ENCODE results near the gene VWA3A. TPM values are rescaled to one million over a fixed set of nuclear protein-coding genes. Genes with fewer than 3 reads are reported as not detected.

VWA3A gene
- total RNA-seq, 1 experiment from 2014 or later, result 0.64 TPM

DNA sequence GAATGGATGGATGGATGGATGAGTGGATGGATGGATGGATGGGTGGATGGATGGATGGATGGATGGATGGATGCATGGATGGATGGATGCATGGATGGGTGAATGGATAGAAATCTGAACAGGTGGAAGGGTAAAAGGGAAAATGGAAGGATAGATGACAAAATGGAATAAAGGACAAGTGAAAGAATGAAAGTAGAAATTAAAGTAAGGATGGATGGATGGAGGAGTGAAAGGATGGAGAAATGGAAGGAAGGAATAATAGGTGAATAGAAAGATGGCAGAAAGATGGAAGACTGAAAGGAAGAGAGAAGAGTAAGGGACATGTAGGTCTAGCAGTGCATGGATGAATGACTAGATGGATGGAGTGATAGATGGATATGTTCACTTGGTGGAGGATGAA, 29.9 kb downstream of the VWA3A start:
- no peak for TF ChIP-seq EZH2 (IDR thresholded peaks at IDR 0.05; ENCODE audit: borderline replicate concordance, low read depth, low read length, poor library complexity, severe bottlenecking)
- TF ChIP-seq, protein P1, sequence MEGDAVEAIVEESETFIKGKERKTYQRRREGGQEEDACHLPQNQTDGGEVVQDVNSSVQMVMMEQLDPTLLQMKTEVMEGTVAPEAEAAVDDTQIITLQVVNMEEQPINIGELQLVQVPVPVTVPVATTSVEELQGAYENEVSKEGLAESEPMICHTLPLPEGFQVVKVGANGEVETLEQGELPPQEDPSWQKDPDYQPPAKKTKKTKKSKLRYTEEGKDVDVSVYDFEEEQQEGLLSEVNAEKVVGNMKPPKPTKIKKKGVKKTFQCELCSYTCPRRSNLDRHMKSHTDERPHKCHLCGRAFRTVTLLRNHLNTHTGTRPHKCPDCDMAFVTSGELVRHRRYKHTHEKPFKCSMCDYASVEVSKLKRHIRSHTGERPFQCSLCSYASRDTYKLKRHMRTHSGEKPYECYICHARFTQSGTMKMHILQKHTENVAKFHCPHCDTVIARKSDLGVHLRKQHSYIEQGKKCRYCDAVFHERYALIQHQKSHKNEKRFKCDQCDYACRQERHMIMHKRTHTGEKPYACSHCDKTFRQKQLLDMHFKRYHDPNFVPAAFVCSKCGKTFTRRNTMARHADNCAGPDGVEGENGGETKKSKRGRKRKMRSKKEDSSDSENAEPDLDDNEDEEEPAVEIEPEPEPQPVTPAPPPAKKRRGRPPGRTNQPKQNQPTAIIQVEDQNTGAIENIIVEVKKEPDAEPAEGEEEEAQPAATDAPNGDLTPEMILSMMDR (conservative IDR thresholded peaks at IDR 0.05; ENCODE audit: low read depth, low read length), result no peak
- DNase-seq (ENCODE audit: low spot score), result no peak
- H3K27ac ChIP-seq (ENCODE audit: low read depth, low read length, poor library complexity, severe bottlenecking), result no peak overlapping the region
- H3K4me3 ChIP-seq (ENCODE audit: low read depth, low read length, poor library complexity, severe bottlenecking), result no peak overlapping the region
- BruUV-seq (replicated peaks), result no TSS peak
- H3K4me1 ChIP-seq (ENCODE audit: insufficient read depth, low read length, poor library complexity, severe bottlenecking), result no peaks in the 10 kb centered on the region
- intact Hi-C loops (cut with micrococcal nuclease; ENCODE audit: unreplicated experiment), result no loop called here
- no peaks in the 10 kb centered on the region for H3K9me3 ChIP-seq (ENCODE audit: low read depth, low read length, poor library complexity, severe bottlenecking)
- ChIA-PET CTCF (interaction anchor here (1.8 kb wide), 1 partner anchor 66 kb away, joined by 5 read pairs; no protein-coding TSS in a partner anchor), POLR2A (ENCODE audit: low non-redundant PET) (no interaction called here)
- H3K27me3 ChIP-seq (replicated peaks; ENCODE audit: insufficient read depth, low read depth, low read length, poor library complexity), result no peaks in the 10 kb centered on the region
- H3K36me3 ChIP-seq (ENCODE audit: insufficient read depth, low read length, poor library complexity, severe bottlenecking), result no peaks in the 10 kb centered on the region

DNA sequence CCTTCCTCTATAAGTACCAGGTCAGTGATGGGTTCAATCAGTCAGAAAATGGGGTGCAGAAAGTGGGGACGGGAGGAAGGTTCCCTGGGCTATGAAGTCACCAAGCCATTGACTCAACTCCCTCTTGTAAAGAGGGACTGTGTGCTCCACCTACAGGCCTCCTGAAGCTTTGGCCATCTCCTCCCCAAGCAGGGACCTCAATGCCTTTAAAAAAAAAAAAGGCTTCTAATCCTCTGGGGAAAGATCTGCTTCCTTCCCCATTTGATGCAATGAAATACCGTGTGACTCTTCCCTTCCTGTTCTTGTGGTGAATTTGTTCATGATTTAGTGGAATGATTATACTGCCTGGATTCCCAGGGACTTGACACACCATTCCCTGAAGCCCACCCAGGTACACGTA, 30.8 kb downstream of the VWA3A start:
- no peak overlapping the region for H3K4me3 ChIP-seq (ENCODE audit: low read depth, low read length, poor library complexity, severe bottlenecking)
- H3K9me3 ChIP-seq (ENCODE audit: low read depth, low read length, poor library complexity, severe bottlenecking), result no peaks in the 10 kb centered on the region
- no TSS peak for BruUV-seq (replicated peaks)
- ChIA-PET CTCF (interaction anchor here (0.6 to 1.8 kb wide), 2 partner anchors 66 to 466 kb away, joined by 3 to 5 read pairs; no protein-coding TSS in a partner anchor), POLR2A (ENCODE audit: low non-redundant PET) (no interaction called here)
- peak; percentile 45 for DNase-seq (ENCODE audit: low spot score)
- no peaks in the 10 kb centered on the region for H3K4me1 ChIP-seq (ENCODE audit: insufficient read depth, low read length, poor library complexity, severe bottlenecking)
- TF ChIP-seq EZH2 (IDR thresholded peaks at IDR 0.05; ENCODE audit: borderline replicate concordance, low read depth, low read length, poor library complexity, severe bottlenecking), result no peak
- TF ChIP-seq, protein P1 (conservative IDR thresholded peaks at IDR 0.05; ENCODE audit: low read depth, low read length), result no peak
- H3K27me3 ChIP-seq (replicated peaks; ENCODE audit: insufficient read depth, low read depth, low read length, poor library complexity), result no peaks in the 10 kb centered on the region
- intact Hi-C loops (cut with micrococcal nuclease; ENCODE audit: unreplicated experiment), result no loop called here
- no peak overlapping the region for H3K27ac ChIP-seq (ENCODE audit: low read depth, low read length, poor library complexity, severe bottlenecking)
- no peaks in the 10 kb centered on the region for H3K36me3 ChIP-seq (ENCODE audit: insufficient read depth, low read length, poor library complexity, severe bottlenecking)

DNA sequence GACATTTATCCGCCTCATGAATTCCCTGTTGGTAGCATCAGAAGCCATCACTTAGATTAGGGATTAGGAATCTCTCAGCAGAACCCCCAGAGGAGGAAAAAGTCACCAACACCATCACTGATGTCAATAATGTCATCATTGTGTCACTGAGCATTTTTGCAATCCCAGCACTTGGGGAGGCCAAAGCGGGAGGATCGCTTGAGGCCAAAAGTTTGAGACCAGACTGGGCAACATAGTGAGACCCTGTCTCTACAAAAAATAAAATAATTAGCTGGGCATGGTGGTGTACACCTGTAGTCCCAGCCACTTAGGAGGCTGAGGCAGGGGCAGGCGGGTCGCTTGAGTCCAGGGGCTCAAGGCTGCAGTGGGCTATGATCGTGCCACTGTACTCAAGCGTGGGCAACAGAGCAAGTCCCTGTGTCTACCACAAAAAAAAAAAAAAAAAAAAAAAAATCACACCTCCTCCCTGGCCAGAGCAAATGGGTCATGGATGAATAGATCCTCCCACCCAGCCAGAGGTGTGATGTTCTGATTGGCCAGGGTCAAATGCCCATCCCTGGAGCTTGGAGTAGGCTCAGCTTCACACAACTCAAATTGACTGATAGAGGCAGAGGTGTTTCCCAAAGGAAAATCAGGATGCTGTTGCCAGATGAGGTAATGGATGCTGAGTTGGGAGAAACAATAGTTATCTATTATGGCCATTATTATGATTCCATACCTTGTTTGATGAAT, 31.6 kb downstream of the VWA3A start:
- POLR2A ChIA-PET (ENCODE audit: low non-redundant PET), result interaction anchor here (0.7 kb wide), 1 partner anchor 852 kb away, joined by 3 read pairs; no protein-coding TSS in a partner anchor
- H3K27ac ChIP-seq (ENCODE audit: low read depth, low read length, poor library complexity, severe bottlenecking), result no peak overlapping the region
- no TSS peak for BruUV-seq (replicated peaks)
- H3K4me3 ChIP-seq (ENCODE audit: low read depth, low read length, poor library complexity, severe bottlenecking), result no peak overlapping the region
- no peak for DNase-seq (ENCODE audit: low spot score)
- H3K36me3 ChIP-seq (ENCODE audit: insufficient read depth, low read length, poor library complexity, severe bottlenecking), result no peaks in the 10 kb centered on the region
- no peak for TF ChIP-seq EZH2 (IDR thresholded peaks at IDR 0.05; ENCODE audit: borderline replicate concordance, low read depth, low read length, poor library complexity, severe bottlenecking)
- TF ChIP-seq, protein P1 (conservative IDR thresholded peaks at IDR 0.05; ENCODE audit: low read depth, low read length), result no peak
- H3K9me3 ChIP-seq (ENCODE audit: low read depth, low read length, poor library complexity, severe bottlenecking), result no peaks in the 10 kb centered on the region
- no peaks in the 10 kb centered on the region for H3K4me1 ChIP-seq (ENCODE audit: insufficient read depth, low read length, poor library complexity, severe bottlenecking)
- H3K27me3 ChIP-seq (replicated peaks; ENCODE audit: insufficient read depth, low read depth, low read length, poor library complexity), result no peaks in the 10 kb centered on the region
- CTCF ChIA-PET, result interaction anchor here (1.8 kb wide), 1 partner anchor 65 kb away, joined by 5 read pairs; no protein-coding TSS in a partner anchor
- intact Hi-C loops (cut with micrococcal nuclease; ENCODE audit: unreplicated experiment), result no loop called here
